SU-DHL-6 (cell line): Measurements from ENCODE around the gene PHACTR1.

Source experiments
- H2AFZ ChIP-seq: fragments of 200-600 bp; sonication (generic); 2 replicates; pipeline ENCODE4 v1.6.1; 2014; ENCODE audit warnings: low read depth, mild to moderate bottlenecking, moderate library complexity, mixed read lengths, antibody characterized with exemption, low read length; ENCODE audit not compliant: severe bottlenecking
- H3F3A ChIP-seq: fragments of 200-600 bp; shearing (Covaris generic); 2 replicates; pipeline ENCODE4 v1.6.0; 2016; ENCODE audit warnings: antibody characterized with exemption, mild to moderate bottlenecking; ENCODE audit not compliant: insufficient read depth
- H3K27ac ChIP-seq: fragments of 200-600 bp; sonication (generic); 2 replicates; pipeline ENCODE4 v1.5.1; 2016; ENCODE audit warnings: low read depth, mild to moderate bottlenecking, low read length, moderate library complexity, mixed read lengths
- H3K27me3 ChIP-seq: fragments of 200-600 bp; sonication (generic), shearing (Covaris generic); 2 replicates; pipeline ENCODE4 v1.6.0; 2014; ENCODE audit warnings: mild to moderate bottlenecking, low read length
- H3K36me3 ChIP-seq: fragments of 200-600 bp; sonication (generic); 2 replicates; pipeline ENCODE4 v1.6.1; 2014; ENCODE audit warnings: mild to moderate bottlenecking, low read length, mixed read lengths
- H3K4me2 ChIP-seq: fragments of 300-600, 200-600 bp; shearing (Covaris generic), sonication (generic); 2 replicates; pipeline ENCODE4 v1.6.0; 2014; ENCODE audit warnings: low read length, low read depth, mild to moderate bottlenecking; ENCODE audit not compliant: poor library complexity, severe bottlenecking
- H3K4me3 ChIP-seq: fragments of 200-600 bp; sonication (generic); 2 replicates; pipeline ENCODE4 v1.5.1; 2014; ENCODE audit warnings: antibody characterized with exemption, low read length, mild to moderate bottlenecking, mixed read lengths; ENCODE audit not compliant: insufficient read depth, poor library complexity, severe bottlenecking
- H3K79me2 ChIP-seq: fragments of 200-600 bp; sonication (generic); 2 replicates; pipeline ENCODE4 v1.6.1; 2014; ENCODE audit warnings: mild to moderate bottlenecking, low read length, moderate library complexity; ENCODE audit not compliant: insufficient read depth
- H3K9ac ChIP-seq: fragments of 200-600 bp; sonication (generic); 2 replicates; pipeline ENCODE4 v1.7.0; 2014; ENCODE audit warnings: mild to moderate bottlenecking, low read length
- H3K9me2 ChIP-seq: fragments of 200-600 bp; sonication (generic); replicated peaks from 2 replicates; pipeline ENCODE4 v1.6.1; 2014; ENCODE audit warnings: low read length; ENCODE audit not compliant: insufficient read depth
- H3K9me3 ChIP-seq: fragments of 200-600 bp; sonication (generic); 2 replicates; pipeline ENCODE4 v1.6.1; 2014; ENCODE audit warnings: low read length, mixed read lengths; ENCODE audit not compliant: insufficient read depth
- H4K20me1 ChIP-seq: fragments of 200-600 bp; sonication (generic); 2 replicates; pipeline ENCODE4 v1.6.1; 2014; ENCODE audit warnings: low read depth, mild to moderate bottlenecking, antibody characterized with exemption, low read length, moderate library complexity, mixed read lengths
- EZH2phosphoT487 ChIP-seq: fragments of 200-600 bp; sonication (generic), shearing (Covaris generic); conservative IDR thresholded peaks from 2 replicates; pipeline ENCODE4 v1.6.1; 2018; ENCODE audit warnings: mild to moderate bottlenecking, antibody characterized with exemption, low read length, moderate library complexity, mixed read lengths
- TF ChIP-seq, protein P1 (sequence below): fragments of 200-600 bp; sonication (generic); IDR thresholded peaks from one replicate; pipeline ENCODE4 v1.5.1; 2017; ENCODE audit warnings: antibody characterized with exemption, mild to moderate bottlenecking, low read length, moderate library complexity; ENCODE audit not compliant: insufficient read depth, poor library complexity, severe bottlenecking

Gene PHACTR1

DNA sequence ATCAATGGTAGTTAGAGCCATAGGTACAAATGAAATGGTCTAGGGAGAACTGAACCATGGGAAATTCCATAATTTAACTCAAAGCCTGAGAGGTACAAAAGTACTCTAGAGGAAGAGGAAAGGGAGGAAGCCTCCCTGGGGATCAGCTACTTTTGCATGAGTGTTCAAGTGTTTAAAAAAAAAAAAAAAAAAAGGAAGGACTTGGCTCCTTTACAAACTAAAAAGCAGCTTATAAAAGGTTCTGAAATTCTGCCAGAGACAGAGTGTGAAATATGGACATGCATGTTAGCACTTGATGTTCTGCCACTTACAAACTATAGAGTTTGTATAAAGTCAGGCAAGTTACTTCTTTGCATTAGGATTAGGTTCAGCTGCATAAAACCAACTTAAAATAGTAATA, 321.7 kb downstream of the PHACTR1 start:
- Histone ChIP-seq H3K36me3 (no peaks in the 10 kb centered on the region), H4K20me1 (no peaks in the 10 kb centered on the region), H2AFZ (no peak overlapping the region), H3F3A (no peaks in the 10 kb centered on the region), H3K4me2 (no peak overlapping the region), H3K4me3 (no peak overlapping the region), H3K9me3 (no peaks in the 10 kb centered on the region), H3K27me3 (no peaks in the 10 kb centered on the region), H3K9ac (no peak overlapping the region), H3K27ac (no peak overlapping the region), H3K9me2 (no peaks in the 10 kb centered on the region), H3K79me2 (no peaks in the 10 kb centered on the region)
- TF ChIP-seq, protein P1, sequence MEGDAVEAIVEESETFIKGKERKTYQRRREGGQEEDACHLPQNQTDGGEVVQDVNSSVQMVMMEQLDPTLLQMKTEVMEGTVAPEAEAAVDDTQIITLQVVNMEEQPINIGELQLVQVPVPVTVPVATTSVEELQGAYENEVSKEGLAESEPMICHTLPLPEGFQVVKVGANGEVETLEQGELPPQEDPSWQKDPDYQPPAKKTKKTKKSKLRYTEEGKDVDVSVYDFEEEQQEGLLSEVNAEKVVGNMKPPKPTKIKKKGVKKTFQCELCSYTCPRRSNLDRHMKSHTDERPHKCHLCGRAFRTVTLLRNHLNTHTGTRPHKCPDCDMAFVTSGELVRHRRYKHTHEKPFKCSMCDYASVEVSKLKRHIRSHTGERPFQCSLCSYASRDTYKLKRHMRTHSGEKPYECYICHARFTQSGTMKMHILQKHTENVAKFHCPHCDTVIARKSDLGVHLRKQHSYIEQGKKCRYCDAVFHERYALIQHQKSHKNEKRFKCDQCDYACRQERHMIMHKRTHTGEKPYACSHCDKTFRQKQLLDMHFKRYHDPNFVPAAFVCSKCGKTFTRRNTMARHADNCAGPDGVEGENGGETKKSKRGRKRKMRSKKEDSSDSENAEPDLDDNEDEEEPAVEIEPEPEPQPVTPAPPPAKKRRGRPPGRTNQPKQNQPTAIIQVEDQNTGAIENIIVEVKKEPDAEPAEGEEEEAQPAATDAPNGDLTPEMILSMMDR, result no peak
- no peak for TF ChIP-seq EZH2phosphoT487

DNA sequence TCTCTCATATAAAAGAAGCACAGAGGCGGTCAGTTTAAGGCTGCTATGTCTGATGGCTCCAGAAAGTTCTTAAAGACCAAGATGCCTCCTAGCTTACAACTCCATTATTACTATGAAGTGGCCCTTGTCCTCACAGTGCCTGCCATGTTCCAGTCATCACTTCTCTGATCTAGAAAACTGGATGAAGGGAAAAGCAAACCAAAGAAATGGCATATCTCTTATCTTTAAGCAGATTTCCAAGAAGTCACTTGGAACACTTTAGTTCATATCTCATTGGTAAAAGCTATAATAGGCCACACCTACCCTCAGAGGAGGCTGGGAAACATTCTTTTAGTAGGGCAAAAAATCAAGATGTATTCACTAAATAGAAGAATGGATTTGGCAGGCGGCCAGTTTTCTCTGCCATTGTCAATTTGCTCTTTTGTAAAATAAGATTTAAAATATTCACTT, 322.2 kb downstream of the PHACTR1 start:
- Histone ChIP-seq H3K4me2 (no peak overlapping the region), H3K27me3 (0 out of 2 replicates have a peak, but pooled peaks cover 3% of the 10 kb centered on the region), H3K4me3 (no peak overlapping the region), H4K20me1 (no peaks in the 10 kb centered on the region), H3K36me3 (no peaks in the 10 kb centered on the region), H3F3A (no peaks in the 10 kb centered on the region), H3K9ac (no peak overlapping the region), H3K9me2 (no peaks in the 10 kb centered on the region), H3K27ac (no peak overlapping the region), H2AFZ (no peak overlapping the region), H3K9me3 (no peaks in the 10 kb centered on the region), H3K79me2 (no peaks in the 10 kb centered on the region)
- no peak for TF ChIP-seq EZH2phosphoT487
- TF ChIP-seq, protein P1, result no peak

DNA sequence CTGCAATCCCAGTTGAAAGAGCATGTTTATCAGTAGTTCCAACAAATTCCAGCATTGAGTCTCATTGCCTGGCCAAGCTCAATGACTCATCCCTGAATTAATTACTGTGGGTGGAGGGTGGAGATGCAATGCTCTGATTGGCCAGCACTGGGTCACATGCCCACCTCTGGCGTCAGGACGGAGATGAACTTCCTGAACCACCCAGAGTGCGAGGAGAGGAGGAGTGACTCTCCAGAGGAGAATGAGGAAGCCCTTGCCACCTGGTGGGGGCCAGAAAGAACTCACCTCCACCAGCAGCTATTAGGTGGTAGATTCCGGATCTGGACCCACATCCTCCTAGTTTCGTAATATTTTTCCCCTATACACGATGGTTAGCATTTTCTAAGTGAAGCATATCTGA, 327.8 kb downstream of the PHACTR1 start:
- Histone ChIP-seq H3K27me3 (0 out of 2 replicates have a peak, but pooled peaks cover 3% of the 10 kb centered on the region), H3K4me3 (no peak overlapping the region), H3K9me3 (no peaks in the 10 kb centered on the region), H3K9me2 (no peaks in the 10 kb centered on the region), H3K4me2 (no peak overlapping the region), H4K20me1 (no peaks in the 10 kb centered on the region), H3K79me2 (no peaks in the 10 kb centered on the region), H3K36me3 (no peaks in the 10 kb centered on the region), H3K9ac (no peak overlapping the region), H2AFZ (no peak overlapping the region), H3K27ac (no peak overlapping the region), H3F3A (no peaks in the 10 kb centered on the region)
- TF ChIP-seq, protein P1, result no peak
- TF ChIP-seq EZH2phosphoT487, result no peak
